Gastrocnemius medialis (tissue), 4 donors: Measurements from ENCODE around the gene ANO10. TPM values are rescaled to one million over a fixed set of nuclear protein-coding genes. Genes with fewer than 3 reads are reported as not detected.
A peak's percentile ranks its signal among the peaks of the same experiment; 100 is the strongest.

Source experiments
- ATAC-seq, 2 donors: fragments of 150-250 bp; one replicate each; pipeline ENCODE4 v1.9.1; 2016
- DNase-seq, 2 donors: peaks; one replicate each; pipeline ENCODE4 v3.0.0-alpha.2; 2019
- H3K27ac ChIP-seq, 4 donors: fragments of 200-600 bp; sonication (generic); 1 replicate in 1 of 4; 2 replicates in 3 of 4; pipeline ENCODE4 v1.5.1; 2016 to 2018; ENCODE audit warnings: mild to moderate bottlenecking in 2 of 4, moderate library complexity in 1 of 4
- H3K27me3 ChIP-seq, 3 donors: fragments of 200-600 bp; sonication (generic) in 2 of 3; 1 replicate in 1 of 3; 2 replicates in 2 of 3; pipeline versions ENCODE4 v1.5.1 to v1.6.0; 2016 to 2019; ENCODE audit warnings: mild to moderate bottlenecking in 1 of 3, moderate library complexity in 1 of 3
- H3K36me3 ChIP-seq, 2 donors: fragments of 200-600 bp; sonication (generic) in 1 of 2; one replicate each; pipeline ENCODE4 v1.5.1; 2017 to 2018
- H3K4me1 ChIP-seq, 2 donors: fragments of 200-600 bp; sonication (generic) in 1 of 2; one replicate each; pipeline ENCODE4 v1.5.1; 2016 to 2017; ENCODE audit warnings: mild to moderate bottlenecking in 2 of 2
- H3K4me3 ChIP-seq, 4 donors: fragments of 200-600 bp; sonication (generic) in 3 of 4; 1 replicate in 1 of 4; 2 replicates in 3 of 4; pipeline ENCODE4 v1.5.1; 2016 to 2019; ENCODE audit warnings: mild to moderate bottlenecking in 2 of 4
- H3K9me3 ChIP-seq, 3 donors: fragments of 200-600 bp; sonication (generic) in 2 of 3; 1 replicate in 1 of 3; 2 replicates in 2 of 3; pipeline ENCODE4 v1.5.1; 2016 to 2019
- POLR2A ChIP-seq, 2 donors: fragments of 450-650 bp; IDR thresholded peaks; one replicate each; pipeline ENCODE4 v1.6.1; 2017; ENCODE audit warnings: antibody characterized with exemption in 2 of 2, mild to moderate bottlenecking in 2 of 2, moderate library complexity in 2 of 2
- in situ Hi-C, 4 donors: fragments of 200-750 bp; cut with MboI; loops; one replicate each; pipeline versions ENCODE4 v1.15.0 to v1.8.0; 2017; ENCODE audit warnings: low sequenced_read_pairs in 4 of 4
- intact Hi-C: fragments of 100-400 bp; cut with DNase I; formaldehyde crosslinking; loops from one replicate; pipeline ENCODE4 v1.15.1; 2023; ENCODE audit warnings: low total_unique reads
- total RNA-seq, 4 donors: library from RNA; depleted of rRNA; stranded (reverse); fragments of >200 nt; gene quantifications; one replicate each; pipeline versions ENCODE4 v1.1.0 to v1.2.3, GENCODE V29; 2016
- TF ChIP-seq, protein P1 (sequence below), 5 experiments: fragments of 450-650 bp in 3 of 5; fragments of 200-600 bp in 2 of 5; sonication (generic) in 2 of 5; IDR thresholded peaks in 4 of 5; conservative IDR thresholded peaks in 1 of 5; 1 replicate in 4 of 5; 2 replicates in 1 of 5; pipeline ENCODE4 v1.5.1; 2016 to 2019; ENCODE audit warnings: antibody characterized with exemption in 5 of 5, mild to moderate bottlenecking in 3 of 5, moderate library complexity in 3 of 5

Gene ANO10
- total RNA-seq, 4 donors from 2014 or later, result 6.9 to 8.1 (median 7.8) TPM

DNA sequence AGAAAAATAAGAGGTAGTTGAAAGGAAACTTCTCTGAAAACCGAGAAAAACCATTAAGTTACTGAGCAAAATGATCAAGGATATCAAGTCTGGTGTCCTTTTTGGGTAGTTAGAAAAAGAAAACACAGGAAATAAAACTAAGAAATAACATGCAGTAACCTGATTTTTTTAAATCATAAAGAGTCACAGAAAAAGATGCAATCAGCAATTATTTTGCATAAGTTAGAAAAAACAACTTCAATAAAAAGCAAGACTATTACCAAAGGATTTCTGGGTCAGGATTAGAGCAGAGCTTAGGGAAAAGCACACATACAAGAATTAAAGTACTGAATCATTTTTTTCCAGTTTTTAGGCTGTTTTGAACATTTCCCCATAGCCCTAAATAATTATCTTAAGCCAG lies 28.5 kb upstream of the ANO10 start:
- no peak for DNase-seq
- Histone ChIP-seq H3K36me3 (no peaks in the 10 kb centered on the region), H3K27me3 (no peaks in the 10 kb centered on the region), H3K4me3 (no peak overlapping the region), H3K9me3 (no peaks in the 10 kb centered on the region), H3K27ac (no peak overlapping the region), H3K4me1 (no peaks in the 10 kb centered on the region)
- TF ChIP-seq, protein P1, sequence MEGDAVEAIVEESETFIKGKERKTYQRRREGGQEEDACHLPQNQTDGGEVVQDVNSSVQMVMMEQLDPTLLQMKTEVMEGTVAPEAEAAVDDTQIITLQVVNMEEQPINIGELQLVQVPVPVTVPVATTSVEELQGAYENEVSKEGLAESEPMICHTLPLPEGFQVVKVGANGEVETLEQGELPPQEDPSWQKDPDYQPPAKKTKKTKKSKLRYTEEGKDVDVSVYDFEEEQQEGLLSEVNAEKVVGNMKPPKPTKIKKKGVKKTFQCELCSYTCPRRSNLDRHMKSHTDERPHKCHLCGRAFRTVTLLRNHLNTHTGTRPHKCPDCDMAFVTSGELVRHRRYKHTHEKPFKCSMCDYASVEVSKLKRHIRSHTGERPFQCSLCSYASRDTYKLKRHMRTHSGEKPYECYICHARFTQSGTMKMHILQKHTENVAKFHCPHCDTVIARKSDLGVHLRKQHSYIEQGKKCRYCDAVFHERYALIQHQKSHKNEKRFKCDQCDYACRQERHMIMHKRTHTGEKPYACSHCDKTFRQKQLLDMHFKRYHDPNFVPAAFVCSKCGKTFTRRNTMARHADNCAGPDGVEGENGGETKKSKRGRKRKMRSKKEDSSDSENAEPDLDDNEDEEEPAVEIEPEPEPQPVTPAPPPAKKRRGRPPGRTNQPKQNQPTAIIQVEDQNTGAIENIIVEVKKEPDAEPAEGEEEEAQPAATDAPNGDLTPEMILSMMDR (IDR thresholded peaks at IDR 0.05 in 4 of 5, conservative IDR thresholded peaks at IDR 0.05 in 1 of 5), result no peak
- TF ChIP-seq POLR2A (IDR thresholded peaks at IDR 0.05), result no peak
- intact Hi-C loops, result no loop called here
- in situ Hi-C loops, result no loop called here
- no peak for ATAC-seq

DNA sequence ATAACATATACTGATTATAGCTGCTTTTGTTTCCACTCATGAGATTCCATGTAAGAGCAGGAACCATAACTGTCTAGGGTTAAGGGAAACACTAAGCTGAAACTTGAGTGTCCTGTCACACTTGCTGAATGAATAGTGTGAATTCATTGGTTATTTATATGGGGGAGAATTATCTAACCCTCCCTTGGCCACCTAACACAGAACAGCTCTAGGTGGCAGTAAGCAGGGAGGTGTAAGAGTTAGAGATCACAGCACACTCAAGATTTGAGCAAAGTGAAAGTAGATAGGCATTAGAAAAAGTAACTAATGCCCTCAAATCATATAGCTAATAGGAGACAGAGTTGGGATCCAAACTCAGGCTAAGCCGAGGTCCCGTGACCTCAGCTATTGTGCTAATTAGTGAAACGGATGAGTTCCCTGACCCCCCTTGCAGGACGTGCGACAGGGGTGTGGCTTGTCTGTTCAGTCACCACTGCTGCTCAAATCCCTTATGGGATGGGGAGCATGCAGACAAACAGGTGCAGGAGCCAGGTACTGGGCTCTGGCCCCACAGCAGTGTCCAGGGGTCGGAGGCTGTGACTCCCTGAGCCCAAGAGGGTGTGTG lies 27.7 kb upstream of the ANO10 start:
- Histone ChIP-seq H3K4me3 (peak overlapping the region; percentile 8 to 54 (median 28)), H3K27me3 (no peaks in the 10 kb centered on the region), H3K36me3 (no peaks in the 10 kb centered on the region), H3K9me3 (no peaks in the 10 kb centered on the region), H3K27ac (no peak overlapping the region), H3K4me1 (no peaks in the 10 kb centered on the region)
- DNase-seq (no peak), ATAC-seq (no peak)
- intact Hi-C loops, result no loop called here
- TF ChIP-seq POLR2A (IDR thresholded peaks at IDR 0.05), result no peak
- in situ Hi-C loops, result no loop called here

DNA sequence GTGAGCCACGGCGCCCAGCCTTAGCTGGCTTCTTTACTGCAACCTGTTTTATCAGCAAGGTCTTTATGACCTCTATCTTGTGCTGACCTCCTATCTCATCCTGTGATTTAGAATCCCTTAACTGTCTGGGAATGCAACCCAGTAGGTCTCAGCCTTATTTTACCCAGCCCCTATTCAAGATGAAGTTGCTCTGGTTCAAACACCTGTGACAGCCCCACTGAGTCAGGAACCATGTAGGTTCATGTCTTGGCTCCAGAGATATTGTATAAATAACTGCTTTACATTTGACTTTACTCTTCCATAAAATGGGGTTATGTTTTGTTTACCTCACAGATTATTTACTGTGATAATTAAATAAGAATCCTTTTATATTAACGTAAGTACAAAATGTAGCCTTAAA lies 27.1 kb upstream of the ANO10 start:
- in situ Hi-C loops (no loop called here), intact Hi-C loops (no loop called here)
- Histone ChIP-seq H3K36me3 (no peaks in the 10 kb centered on the region), H3K9me3 (no peaks in the 10 kb centered on the region), H3K27ac (no peak overlapping the region), H3K27me3 (no peaks in the 10 kb centered on the region), H3K4me1 (no peaks in the 10 kb centered on the region), H3K4me3 (no peak overlapping the region)
- ATAC-seq (no peak), DNase-seq (no peak)
- no peak for TF ChIP-seq POLR2A (IDR thresholded peaks at IDR 0.05)
- TF ChIP-seq, protein P1 (IDR thresholded peaks at IDR 0.05 in 4 of 5, conservative IDR thresholded peaks at IDR 0.05 in 1 of 5), result no peak

DNA sequence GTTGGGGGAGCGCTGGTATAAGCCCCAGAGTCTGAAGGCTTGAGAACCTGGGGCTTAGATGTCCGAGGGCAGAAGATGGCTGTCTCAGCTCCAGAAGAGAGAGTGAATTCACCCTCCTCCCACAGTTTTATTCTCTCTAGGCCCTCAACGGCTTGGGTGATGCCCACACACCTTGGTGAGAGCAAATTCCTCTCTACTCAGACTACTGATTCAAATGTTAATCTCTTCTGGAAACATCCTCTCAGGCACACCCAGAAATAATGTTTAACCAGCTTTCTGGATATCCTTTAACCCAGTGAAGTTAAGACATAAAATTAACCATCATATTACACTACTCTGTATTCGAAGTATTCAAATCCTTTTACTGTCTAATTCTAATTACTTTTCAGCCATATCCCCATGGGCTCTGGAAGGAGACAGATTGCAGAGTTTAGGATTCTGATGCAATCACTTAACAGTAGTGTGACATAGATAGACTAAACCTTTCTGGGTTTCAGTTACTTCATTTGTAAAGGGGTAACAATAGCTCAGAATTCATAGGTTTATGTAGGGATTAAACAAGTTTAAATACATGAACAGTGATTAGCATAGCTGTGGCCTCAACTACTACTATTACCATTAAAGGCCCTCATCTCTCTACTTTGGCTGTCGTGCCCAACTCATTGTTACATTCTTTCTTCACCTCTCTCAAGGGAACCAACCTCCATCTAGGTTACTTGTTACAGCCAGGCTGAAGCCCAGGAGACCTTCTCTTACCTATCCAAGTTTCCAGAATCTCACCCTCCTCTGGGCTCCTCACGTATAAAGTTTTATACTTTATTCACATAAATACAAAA lies 25.7 kb upstream of the ANO10 start:
- no peaks in the 10 kb centered on the region for H3K36me3 ChIP-seq
- no peaks in the 10 kb centered on the region for H3K4me1 ChIP-seq
- H3K27ac ChIP-seq, result no peak overlapping the region
- no peak for TF ChIP-seq POLR2A (IDR thresholded peaks at IDR 0.05)
- TF ChIP-seq, protein P1 (IDR thresholded peaks at IDR 0.05 in 4 of 5, conservative IDR thresholded peaks at IDR 0.05 in 1 of 5), result no peak
- H3K9me3 ChIP-seq, result no peaks in the 10 kb centered on the region
- ATAC-seq (no peak), DNase-seq (no peak)
- H3K27me3 ChIP-seq, result no peaks in the 10 kb centered on the region
- no peak overlapping the region for H3K4me3 ChIP-seq
- in situ Hi-C loops (no loop called here), intact Hi-C loops (no loop called here)

DNA sequence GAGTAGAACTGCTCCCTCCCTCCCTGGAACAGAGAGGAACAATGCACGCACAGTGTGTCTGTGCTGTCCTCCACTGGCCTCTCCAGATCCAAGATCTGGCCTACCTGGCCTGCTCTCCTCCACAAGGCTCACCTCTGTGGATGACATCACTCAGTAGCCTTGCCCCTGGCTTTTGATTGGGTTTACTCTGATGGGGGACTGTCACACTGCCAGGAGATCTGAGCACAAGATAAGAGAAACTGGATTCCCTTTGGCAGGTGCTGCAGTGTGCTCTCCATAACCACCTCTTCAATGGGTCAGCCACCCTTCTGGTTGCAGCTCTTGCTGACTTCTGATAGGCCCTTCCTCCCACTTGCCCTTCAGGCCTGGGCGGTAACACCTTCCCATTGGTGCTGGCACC lies 22.6 kb upstream of the ANO10 start:
- H3K4me1 ChIP-seq, result no peaks in the 10 kb centered on the region
- no peak overlapping the region for H3K4me3 ChIP-seq
- no peak overlapping the region for H3K27ac ChIP-seq
- H3K27me3 ChIP-seq, result no peaks in the 10 kb centered on the region
- intact Hi-C loops, result no loop called here
- in situ Hi-C loops, result no loop called here
- H3K9me3 ChIP-seq, result no peaks in the 10 kb centered on the region
- ATAC-seq (no peak), DNase-seq (no peak)
- H3K36me3 ChIP-seq, result no peaks in the 10 kb centered on the region
- TF ChIP-seq, protein P1 (IDR thresholded peaks at IDR 0.05 in 4 of 5, conservative IDR thresholded peaks at IDR 0.05 in 1 of 5), result no peak
- TF ChIP-seq POLR2A (IDR thresholded peaks at IDR 0.05), result no peak
